ENCODE data around the gene PIPOX. TPM values are rescaled to one million over a fixed set of nuclear protein-coding genes. Genes with fewer than 3 reads are reported as not detected.

The PIPOX gene
- total and polyA plus RNA-seq, 4 experiments from 2014 or later, result 0.29 to 3.6 (median 3.5) TPM; not detected in 1

- H3K9me3 ChIP-seq (ENCODE audit: control insufficient read depth in 1 of 2, low read length in 2 of 2), result no peaks in the 10 kb centered on the region
- no peak overlapping the region for H3K27ac ChIP-seq (ENCODE audit: low read depth, low read length)
- no peak for DNase-seq
- Mint-ChIP-seq H3K4me3 (no peak overlapping the region), H3K4me1 (no peaks in the 10 kb centered on the region), H3K27ac (no peak overlapping the region), H3K9me3 (peaks cover 0 to 3% (median 0%) of the 10 kb centered on the region in 8 donors), H3K36me3 (no peaks in the 10 kb centered on the region), H3K27me3 (peaks cover 6 to 22% of the 10 kb centered on the region in 2 donors)
- H3K4me3 ChIP-seq (ENCODE audit: low read length in 2 of 2), result no peak overlapping the region
- no peaks in the 10 kb centered on the region for H3K27me3 ChIP-seq (ENCODE audit: insufficient read depth, low read length)
- intact Hi-C loops (cut with micrococcal nuclease), result no loop called here
- H3K4me1 ChIP-seq (ENCODE audit: insufficient read depth, low read length), result no peaks in the 10 kb centered on the region
- CTCF ChIA-PET (ENCODE audit: partially characterized antibody), result interaction anchor here (1.5 kb wide), 1 partner anchor 11 kb away, joined by 6 read pairs; no protein-coding TSS in a partner anchor
- POLR2A ChIA-PET (ENCODE audit: partially characterized antibody), result no interaction called here
- H3K36me3 ChIP-seq (ENCODE audit: insufficient read depth, low read length), result no peaks in the 10 kb centered on the region
Measured at GRCh38 chr17:29049541-29050145, 6.7 kb downstream of the PIPOX start.

GRCh38 chr17:29050176-29050575 lies 7.2 kb downstream of the PIPOX start:
- Mint-ChIP-seq H3K4me3 (no peak overlapping the region), H3K27ac (no peak overlapping the region), H3K27me3 (peaks cover 6 to 22% of the 10 kb centered on the region in 2 donors), H3K4me1 (no peaks in the 10 kb centered on the region), H3K36me3 (no peaks in the 10 kb centered on the region), H3K9me3 (no peaks in the 10 kb centered on the region)
- Histone ChIP-seq H3K4me3 (ENCODE audit: low read length in 2 of 2) (no peak overlapping the region), H3K9me3 (ENCODE audit: control insufficient read depth in 1 of 2, low read length in 2 of 2) (no peaks in the 10 kb centered on the region), H3K36me3 (ENCODE audit: insufficient read depth, low read length) (no peaks in the 10 kb centered on the region), H3K4me1 (ENCODE audit: insufficient read depth, low read length) (no peaks in the 10 kb centered on the region), H3K27me3 (ENCODE audit: insufficient read depth, low read length) (no peaks in the 10 kb centered on the region), H3K27ac (ENCODE audit: low read depth, low read length) (no peak overlapping the region)
- CTCF ChIA-PET (ENCODE audit: partially characterized antibody), result interaction anchor here (1.5 kb wide), 1 partner anchor 85 kb away, joined by 3 read pairs; no protein-coding TSS in a partner anchor
- POLR2A ChIA-PET (ENCODE audit: partially characterized antibody), result no interaction called here
- intact Hi-C loops (cut with micrococcal nuclease), result no loop called here
- no peak for DNase-seq

GRCh38 chr17:29051194-29051593 lies 8.3 kb downstream of the PIPOX start:
- Histone ChIP-seq H3K27me3 (ENCODE audit: insufficient read depth, low read length) (no peaks in the 10 kb centered on the region), H3K9me3 (ENCODE audit: control insufficient read depth in 1 of 2, low read length in 2 of 2) (no peaks in the 10 kb centered on the region), H3K27ac (ENCODE audit: low read depth, low read length) (no peak overlapping the region), H3K4me1 (ENCODE audit: insufficient read depth, low read length) (no peaks in the 10 kb centered on the region), H3K4me3 (ENCODE audit: low read length in 2 of 2) (no peak overlapping the region), H3K36me3 (ENCODE audit: insufficient read depth, low read length) (no peaks in the 10 kb centered on the region)
- Mint-ChIP-seq H3K4me3 (no peak overlapping the region), H3K27ac (no peak overlapping the region), H3K36me3 (no peaks in the 10 kb centered on the region), H3K9me3 (no peaks in the 10 kb centered on the region), H3K27me3 (peaks cover 6 to 22% of the 10 kb centered on the region in 2 donors), H3K4me1 (no peaks in the 10 kb centered on the region)
- intact Hi-C loops (cut with micrococcal nuclease), result no loop called here
- POLR2A ChIA-PET (ENCODE audit: partially characterized antibody), result interaction anchor here (0.7 kb wide), 1 partner anchor 88 kb away, joined by 3 read pairs; no protein-coding TSS in a partner anchor
- DNase-seq, result no peak
- CTCF ChIA-PET (ENCODE audit: partially characterized antibody), result interaction anchor here (1.5 kb wide), 2 partner anchors 66 to 86 kb away, joined by 3 read pairs; no protein-coding TSS in a partner anchor

GRCh38 chr17:29051731-29052130 lies 8.8 kb downstream of the PIPOX start:
- Histone ChIP-seq H3K4me3 (ENCODE audit: low read length in 2 of 2) (no peak overlapping the region), H3K9me3 (ENCODE audit: control insufficient read depth in 1 of 2, low read length in 2 of 2) (no peaks in the 10 kb centered on the region), H3K27me3 (ENCODE audit: insufficient read depth, low read length) (no peaks in the 10 kb centered on the region), H3K27ac (ENCODE audit: low read depth, low read length) (no peak overlapping the region), H3K36me3 (ENCODE audit: insufficient read depth, low read length) (no peaks in the 10 kb centered on the region), H3K4me1 (ENCODE audit: insufficient read depth, low read length) (no peaks in the 10 kb centered on the region)
- ChIA-PET CTCF (ENCODE audit: partially characterized antibody) (interaction anchor here (1.5 kb wide), 2 partner anchors 65 to 86 kb away, joined by 3 read pairs; no protein-coding TSS in a partner anchor), POLR2A (ENCODE audit: partially characterized antibody) (no interaction called here)
- no peaks in the 10 kb centered on the region for H3K9me3 Mint-ChIP-seq
- no peak for DNase-seq
- H3K27ac Mint-ChIP-seq, result no peak overlapping the region
- no peaks in the 10 kb centered on the region for H3K36me3 Mint-ChIP-seq
- H3K4me1 Mint-ChIP-seq, result no peaks in the 10 kb centered on the region
- peaks cover 6 to 18% of the 10 kb centered on the region in 2 donors for H3K27me3 Mint-ChIP-seq
- intact Hi-C loops (cut with micrococcal nuclease), result no loop called here
- no peak overlapping the region for H3K4me3 Mint-ChIP-seq

- Mint-ChIP-seq H3K4me1 (no peaks in the 10 kb centered on the region), H3K27ac (peak overlapping the region in 1 of 7 donors; percentile 72), H3K4me3 (no peak overlapping the region), H3K36me3 (no peaks in the 10 kb centered on the region), H3K27me3 (peaks cover 0 to 6% of the 10 kb centered on the region in 2 donors), H3K9me3 (no peaks in the 10 kb centered on the region)
- Histone ChIP-seq H3K4me3 (ENCODE audit: low read length in 2 of 2) (no peak overlapping the region), H3K4me1 (ENCODE audit: insufficient read depth, low read length) (no peaks in the 10 kb centered on the region), H3K36me3 (ENCODE audit: insufficient read depth, low read length) (no peaks in the 10 kb centered on the region), H3K9me3 (ENCODE audit: control insufficient read depth in 1 of 2, low read length in 2 of 2) (no peaks in the 10 kb centered on the region), H3K27me3 (ENCODE audit: insufficient read depth, low read length) (no peaks in the 10 kb centered on the region), H3K27ac (ENCODE audit: low read depth, low read length) (no peak overlapping the region)
- no peak for DNase-seq
- CTCF ChIA-PET (ENCODE audit: partially characterized antibody), result no interaction called here
- POLR2A ChIA-PET (ENCODE audit: partially characterized antibody), result no interaction called here
- intact Hi-C loops (cut with micrococcal nuclease), result no loop called here
Measured at GRCh38 chr17:29054835-29055234, 11.9 kb downstream of the PIPOX start.

- Mint-ChIP-seq H3K9me3 (peaks cover 0 to 2% (median 0%) of the 10 kb centered on the region in 8 donors), H3K27me3 (no peaks in the 10 kb centered on the region), H3K27ac (no peak overlapping the region), H3K4me1 (peaks cover 0 to 1% (median 0%) of the 10 kb centered on the region in 4 donors), H3K4me3 (no peak overlapping the region), H3K36me3 (no peaks in the 10 kb centered on the region)
- no peak for DNase-seq
- no peaks in the 10 kb centered on the region for H3K36me3 ChIP-seq (ENCODE audit: insufficient read depth, low read length)
- H3K4me3 ChIP-seq (ENCODE audit: low read length in 2 of 2), result no peak overlapping the region
- POLR2A ChIA-PET (ENCODE audit: partially characterized antibody), result no interaction called here
- CTCF ChIA-PET (ENCODE audit: partially characterized antibody), result no interaction called here
- H3K27me3 ChIP-seq (ENCODE audit: insufficient read depth, low read length), result no peaks in the 10 kb centered on the region
- H3K9me3 ChIP-seq (ENCODE audit: control insufficient read depth in 1 of 2, low read length in 2 of 2), result no peaks in the 10 kb centered on the region
- intact Hi-C loops (cut with micrococcal nuclease), result no loop called here
- H3K4me1 ChIP-seq (ENCODE audit: insufficient read depth, low read length), result no peaks in the 10 kb centered on the region
- H3K27ac ChIP-seq (ENCODE audit: low read depth, low read length), result no peak overlapping the region
Measured at GRCh38 chr17:29057361-29057760, 14.4 kb downstream of the PIPOX start.

- Histone ChIP-seq H3K27me3 (ENCODE audit: insufficient read depth, low read length) (no peaks in the 10 kb centered on the region), H3K36me3 (ENCODE audit: insufficient read depth, low read length) (no peaks in the 10 kb centered on the region), H3K9me3 (ENCODE audit: control insufficient read depth in 1 of 2, low read length in 2 of 2) (no peaks in the 10 kb centered on the region), H3K4me3 (ENCODE audit: low read length in 2 of 2) (no peak overlapping the region), H3K27ac (ENCODE audit: low read depth, low read length) (no peak overlapping the region), H3K4me1 (ENCODE audit: insufficient read depth, low read length) (no peaks in the 10 kb centered on the region)
- Mint-ChIP-seq H3K27me3 (no peaks in the 10 kb centered on the region), H3K4me3 (no peak overlapping the region), H3K36me3 (no peaks in the 10 kb centered on the region), H3K27ac (no peak overlapping the region), H3K9me3 (peaks cover 0 to 2% (median 0%) of the 10 kb centered on the region in 8 donors), H3K4me1 (peaks cover 0 to 1% (median 0%) of the 10 kb centered on the region in 4 donors)
- intact Hi-C loops (cut with micrococcal nuclease), result no loop called here
- DNase-seq, result no peak
- CTCF ChIA-PET (ENCODE audit: partially characterized antibody), result no interaction called here
- POLR2A ChIA-PET (ENCODE audit: partially characterized antibody), result no interaction called here
Measured at GRCh38 chr17:29058391-29058790, 15.4 kb downstream of the PIPOX start.

Data from CD4-positive, alpha-beta memory T cell (primary cell).